Measurements from ENCODE around the gene UST.
"Not testable (repeated sequence)": the region's sequence is repeated elsewhere in the genome, so short reads cannot be mapped to it uniquely, and the experiment has no call there.

Gene UST

DNA sequence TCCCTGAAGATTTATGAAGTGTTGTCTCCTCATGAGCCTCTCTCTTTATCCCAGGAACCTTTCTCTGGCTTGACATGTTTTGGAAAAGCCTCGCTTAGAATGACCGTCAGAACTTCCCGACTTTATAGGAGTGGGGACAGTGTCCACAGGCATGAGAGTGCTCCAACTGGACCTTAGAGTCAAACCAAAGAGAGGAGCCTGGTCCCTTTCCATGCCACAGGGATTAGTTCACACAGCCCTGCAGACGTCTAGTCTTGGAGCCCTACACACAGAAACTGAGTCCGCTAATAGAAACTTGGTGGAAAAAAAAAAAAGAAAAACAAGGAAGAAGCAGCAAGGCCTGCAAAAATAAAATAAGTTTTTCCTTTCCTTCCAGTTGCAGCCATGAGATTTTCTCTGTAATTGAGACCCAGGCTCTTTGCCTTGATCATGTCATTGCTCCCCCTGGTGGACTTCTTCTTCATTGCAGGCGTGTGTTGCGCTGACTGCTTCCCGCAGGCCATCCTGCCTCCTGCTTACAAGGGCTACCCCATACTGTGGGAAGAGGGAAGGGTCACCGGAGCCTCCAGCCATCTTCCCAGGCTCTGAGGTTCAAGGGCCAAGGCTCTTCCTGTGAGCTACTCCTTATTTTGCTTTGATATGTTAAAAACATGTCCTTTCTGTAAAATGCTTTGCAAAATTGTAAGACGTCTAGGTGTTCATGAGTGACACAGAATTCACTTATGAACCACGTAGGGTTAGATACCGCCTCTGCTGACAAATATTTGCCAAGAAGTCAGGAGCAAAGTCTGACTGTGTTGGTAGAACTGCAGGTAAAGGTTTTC, 201.0 kb downstream of the UST start:
- peak overlapping the region; percentile 47; the same call in 1 of the 2 replicates for H3K27ac ChIP-seq (ENCODE audit: low read depth, low read length)
- H3K4me3 ChIP-seq (ENCODE audit: low read depth, low read length) = no peak overlapping the region

GRCh38 chr6:148951662-148952061, 204.8 kb downstream of the UST start:
- Histone ChIP-seq H3K9ac (ENCODE audit: low read length) (no peak overlapping the region), H3K36me3 (ENCODE audit: control insufficient read depth, insufficient read depth, low read length) (peaks cover 24% of the 10 kb centered on the region), H3K27me3 (ENCODE audit: control insufficient read depth, insufficient read depth, low read length) (no peaks in the 10 kb centered on the region), H3K27ac (ENCODE audit: low read depth, low read length) (no peak overlapping the region), H3K4me1 (ENCODE audit: control insufficient read depth, insufficient read depth, low read length) (peaks cover 21% of the 10 kb centered on the region), H3K9me3 (ENCODE audit: control insufficient read depth, insufficient read depth, low read depth, low read length) (peaks cover 9% of the 10 kb centered on the region; the same call in 1 of the 2 replicates), H3K4me3 (ENCODE audit: low read depth, low read length) (no peak overlapping the region)

More for the DNA sequence above, 201.0 kb downstream of the UST start:
- H3K9ac ChIP-seq (ENCODE audit: low read length) = no peak overlapping the region
- H3K27me3 ChIP-seq (ENCODE audit: control insufficient read depth, insufficient read depth, low read length) = no peaks in the 10 kb centered on the region
- H3K36me3 ChIP-seq (ENCODE audit: control insufficient read depth, insufficient read depth, low read length) = no peaks in the 10 kb centered on the region; the same call in 1 of the 2 replicates
- H3K9me3 ChIP-seq (ENCODE audit: control insufficient read depth, insufficient read depth, low read depth, low read length) = no peaks in the 10 kb centered on the region
- H3K4me1 ChIP-seq (ENCODE audit: control insufficient read depth, insufficient read depth, low read length) = peaks cover 21% of the 10 kb centered on the region

DNA sequence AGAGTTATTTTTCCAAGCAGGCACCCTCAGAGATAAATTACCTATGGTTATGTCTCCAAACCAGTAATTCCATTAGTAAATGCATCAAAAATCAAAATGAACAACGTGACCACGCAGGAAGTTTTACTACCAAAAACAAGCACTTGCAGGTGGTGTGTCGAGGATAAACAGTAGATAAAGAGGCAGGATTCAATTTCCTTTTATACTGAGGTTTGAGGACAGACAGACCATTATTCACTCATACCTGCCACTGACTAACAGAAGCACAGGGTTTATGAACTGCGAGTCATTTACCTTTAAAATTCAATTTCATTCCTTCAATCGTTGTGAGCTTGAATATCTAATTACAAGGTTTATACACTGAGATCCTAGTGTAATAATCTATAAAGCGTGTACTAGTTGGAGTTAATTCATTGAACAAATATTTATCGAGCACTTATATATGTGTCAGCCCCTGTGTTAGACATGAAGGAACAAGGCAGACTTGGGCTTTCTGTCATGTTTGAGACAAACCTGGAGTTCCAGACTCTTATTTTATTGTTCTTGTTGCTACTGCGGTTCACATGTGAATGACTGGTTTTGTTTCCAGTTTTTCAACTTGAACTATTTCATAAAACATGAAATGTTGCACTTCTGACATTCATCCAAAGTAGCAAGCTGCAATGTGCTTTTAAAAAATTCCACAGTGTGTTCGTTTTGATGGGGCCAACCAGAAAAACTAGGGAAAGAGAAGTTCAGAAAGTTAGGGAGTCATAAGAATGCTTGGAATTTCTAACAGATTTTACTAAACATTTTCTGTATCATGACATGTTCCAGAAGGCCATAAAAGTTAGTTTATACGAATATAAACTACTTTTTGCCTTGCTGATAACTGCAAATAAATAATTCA, 205.6 kb downstream of the UST start:
- Histone ChIP-seq H3K27me3 (ENCODE audit: control insufficient read depth, insufficient read depth, low read length) (no peaks in the 10 kb centered on the region), H3K27ac (ENCODE audit: low read depth, low read length) (no peak overlapping the region), H3K9me3 (ENCODE audit: control insufficient read depth, insufficient read depth, low read depth, low read length) (peaks cover 9% of the 10 kb centered on the region; the same call in 1 of the 2 replicates), H3K36me3 (ENCODE audit: control insufficient read depth, insufficient read depth, low read length) (peaks cover 27% of the 10 kb centered on the region), H3K4me1 (ENCODE audit: control insufficient read depth, insufficient read depth, low read length) (peaks cover 17% of the 10 kb centered on the region), H3K4me3 (ENCODE audit: low read depth, low read length) (no peak overlapping the region), H3K9ac (ENCODE audit: low read length) (no peak overlapping the region)

- no peak overlapping the region for H3K4me3 ChIP-seq (ENCODE audit: low read depth, low read length)
- peaks cover 9% of the 10 kb centered on the region; the same call in 1 of the 2 replicates for H3K9me3 ChIP-seq (ENCODE audit: control insufficient read depth, insufficient read depth, low read depth, low read length)
- H3K27ac ChIP-seq (ENCODE audit: low read depth, low read length) = no peak overlapping the region
- H3K9ac ChIP-seq (ENCODE audit: low read length) = no peak overlapping the region
- H3K4me1 ChIP-seq (ENCODE audit: control insufficient read depth, insufficient read depth, low read length) = peaks cover 22% of the 10 kb centered on the region
- H3K36me3 ChIP-seq (ENCODE audit: control insufficient read depth, insufficient read depth, low read length) = peaks cover 27% of the 10 kb centered on the region
- H3K27me3 ChIP-seq (ENCODE audit: control insufficient read depth, insufficient read depth, low read length) = no peaks in the 10 kb centered on the region
These were observed 207.6 kb downstream of the UST start for GRCh38 chr6:148954461-148954860.

DNA sequence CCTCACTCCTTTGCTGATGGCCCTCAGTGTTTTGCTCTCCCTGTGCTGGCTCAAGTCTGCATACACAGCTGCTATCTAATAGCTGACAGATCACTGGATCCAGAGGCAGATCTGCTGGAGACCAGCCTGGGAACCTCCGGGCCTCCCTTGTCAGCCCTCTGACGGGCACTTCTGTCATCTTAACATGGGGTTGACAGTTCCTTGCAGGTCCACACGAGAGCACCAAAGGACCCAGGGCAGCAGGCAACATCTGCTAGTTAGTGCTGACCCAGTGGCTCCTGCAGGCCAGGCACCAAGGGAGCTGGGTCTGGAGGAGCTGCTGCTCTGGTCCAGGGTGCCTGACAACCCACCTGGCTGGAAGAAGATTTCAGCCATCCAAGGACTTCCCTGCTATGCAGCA, 208.1 kb downstream of the UST start:
- Histone ChIP-seq H3K27me3 (ENCODE audit: control insufficient read depth, insufficient read depth, low read length) (no peaks in the 10 kb centered on the region), H3K9ac (ENCODE audit: low read length) (no peak overlapping the region), H3K9me3 (ENCODE audit: control insufficient read depth, insufficient read depth, low read depth, low read length) (peaks cover 9% of the 10 kb centered on the region; the same call in 1 of the 2 replicates), H3K4me1 (ENCODE audit: control insufficient read depth, insufficient read depth, low read length) (peaks cover 17% of the 10 kb centered on the region), H3K36me3 (ENCODE audit: control insufficient read depth, insufficient read depth, low read length) (peaks cover 27% of the 10 kb centered on the region), H3K4me3 (ENCODE audit: low read depth, low read length) (no peak overlapping the region), H3K27ac (ENCODE audit: low read depth, low read length) (no peak overlapping the region)

DNA sequence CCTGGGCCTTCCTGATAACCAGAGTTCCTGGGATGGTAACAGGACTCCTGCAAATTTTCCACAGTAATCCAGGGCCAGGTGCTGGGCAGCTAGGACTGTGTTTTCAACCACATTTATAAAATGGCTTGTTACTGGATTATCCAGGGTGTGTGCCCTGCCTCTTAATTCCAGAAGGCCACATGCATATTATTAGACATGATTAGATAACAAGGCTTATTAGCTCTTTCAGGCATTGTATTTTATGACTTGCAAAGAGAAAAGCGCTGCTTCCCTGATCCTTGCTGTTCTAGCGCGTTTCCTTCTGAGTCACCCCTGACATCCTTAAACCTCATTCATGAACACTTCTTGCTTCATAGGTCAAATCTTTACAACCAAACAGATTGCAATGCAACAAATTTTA, 208.6 kb downstream of the UST start:
- Histone ChIP-seq H3K4me3 (ENCODE audit: low read depth, low read length) (no peak overlapping the region), H3K4me1 (ENCODE audit: control insufficient read depth, insufficient read depth, low read length) (peaks cover 14% of the 10 kb centered on the region; the same call in 1 of the 2 replicates), H3K27me3 (ENCODE audit: control insufficient read depth, insufficient read depth, low read length) (no peaks in the 10 kb centered on the region), H3K27ac (ENCODE audit: low read depth, low read length) (no peak overlapping the region), H3K9ac (ENCODE audit: low read length) (no peak overlapping the region), H3K9me3 (ENCODE audit: control insufficient read depth, insufficient read depth, low read depth, low read length) (peaks cover 9% of the 10 kb centered on the region; the same call in 1 of the 2 replicates), H3K36me3 (ENCODE audit: control insufficient read depth, insufficient read depth, low read length) (peaks cover 27% of the 10 kb centered on the region)

GRCh38 chr6:148956163-148956562, 209.3 kb downstream of the UST start:
- H3K9me3 ChIP-seq (ENCODE audit: control insufficient read depth, insufficient read depth, low read depth, low read length); H3K4me3 ChIP-seq (ENCODE audit: low read depth, low read length); H3K27ac ChIP-seq (ENCODE audit: low read depth, low read length); H3K9ac ChIP-seq (ENCODE audit: low read length); H3K27me3 ChIP-seq (ENCODE audit: control insufficient read depth, insufficient read depth, low read length): not testable (repeated sequence)
- H3K4me1 ChIP-seq (ENCODE audit: control insufficient read depth, insufficient read depth, low read length) = peaks cover 19% of the 10 kb centered on the region; the same call in 1 of the 2 replicates
- peaks cover 27% of the 10 kb centered on the region for H3K36me3 ChIP-seq (ENCODE audit: control insufficient read depth, insufficient read depth, low read length)

DNA sequence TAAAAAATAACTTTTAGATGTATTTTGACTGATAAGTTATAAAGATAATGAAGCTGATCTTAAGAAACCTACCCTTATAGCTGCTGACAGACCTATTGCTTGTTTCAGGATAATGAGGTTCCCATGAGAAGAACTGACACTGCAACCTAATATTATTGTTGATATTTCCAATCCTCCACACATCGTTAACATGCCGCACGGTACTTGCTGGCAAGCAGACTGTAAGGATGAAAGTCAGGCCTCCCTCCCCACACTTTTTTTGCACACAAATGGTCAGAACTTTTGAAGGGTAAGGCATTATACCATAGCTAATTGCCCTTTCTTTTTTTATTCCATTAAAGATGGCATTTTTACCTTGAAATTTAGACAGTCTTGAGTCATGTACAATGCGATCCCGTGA, 210.9 kb downstream of the UST start:
- Histone ChIP-seq H3K4me3 (ENCODE audit: low read depth, low read length) (no peak overlapping the region), H3K27ac (ENCODE audit: low read depth, low read length) (no peak overlapping the region), H3K9me3 (ENCODE audit: control insufficient read depth, insufficient read depth, low read depth, low read length) (peaks cover 9% of the 10 kb centered on the region; the same call in 1 of the 2 replicates), H3K36me3 (ENCODE audit: control insufficient read depth, insufficient read depth, low read length) (peaks cover 27% of the 10 kb centered on the region), H3K27me3 (ENCODE audit: control insufficient read depth, insufficient read depth, low read length) (no peaks in the 10 kb centered on the region), H3K9ac (ENCODE audit: low read length) (no peak overlapping the region), H3K4me1 (ENCODE audit: control insufficient read depth, insufficient read depth, low read length) (peaks cover 20% of the 10 kb centered on the region; the same call in 1 of the 2 replicates)

DNA sequence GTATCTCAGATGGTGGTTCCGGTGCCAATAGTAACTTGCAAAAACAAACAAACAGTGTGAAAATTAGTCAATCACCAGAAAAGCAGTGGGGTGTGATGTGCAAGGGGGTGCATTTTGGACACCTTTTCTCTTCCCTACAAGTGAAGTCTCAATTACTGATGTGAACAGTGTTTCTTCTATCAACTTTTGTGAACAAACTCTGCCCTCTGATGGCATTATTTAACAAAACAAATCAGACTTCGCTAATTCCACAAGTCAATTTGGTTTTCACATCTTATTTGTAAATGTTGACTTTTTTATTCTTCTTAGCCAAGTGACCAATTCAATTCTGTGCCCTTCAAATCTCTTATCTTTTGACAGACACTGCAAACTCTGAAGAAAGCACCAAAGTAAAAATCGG, 212.2 kb downstream of the UST start:
- peaks cover 31% of the 10 kb centered on the region for H3K4me1 ChIP-seq (ENCODE audit: control insufficient read depth, insufficient read depth, low read length)
- H3K36me3 ChIP-seq (ENCODE audit: control insufficient read depth, insufficient read depth, low read length) = peaks cover 28% of the 10 kb centered on the region
- H3K9ac ChIP-seq (ENCODE audit: low read length) = no peak overlapping the region
- no peak overlapping the region for H3K27ac ChIP-seq (ENCODE audit: low read depth, low read length)
- no peak overlapping the region for H3K4me3 ChIP-seq (ENCODE audit: low read depth, low read length)
- H3K27me3 ChIP-seq (ENCODE audit: control insufficient read depth, insufficient read depth, low read length) = no peaks in the 10 kb centered on the region
- peaks cover 9% of the 10 kb centered on the region; the same call in 1 of the 2 replicates for H3K9me3 ChIP-seq (ENCODE audit: control insufficient read depth, insufficient read depth, low read depth, low read length)

- Histone ChIP-seq H3K27me3 (ENCODE audit: control insufficient read depth, insufficient read depth, low read length) (no peaks in the 10 kb centered on the region), H3K4me3 (ENCODE audit: low read depth, low read length) (no peak overlapping the region), H3K27ac (ENCODE audit: low read depth, low read length) (no peak overlapping the region), H3K36me3 (ENCODE audit: control insufficient read depth, insufficient read depth, low read length) (peaks cover 31% of the 10 kb centered on the region), H3K9ac (ENCODE audit: low read length) (no peak overlapping the region), H3K9me3 (ENCODE audit: control insufficient read depth, insufficient read depth, low read depth, low read length) (peaks cover 9% of the 10 kb centered on the region; the same call in 1 of the 2 replicates), H3K4me1 (ENCODE audit: control insufficient read depth, insufficient read depth, low read length) (peaks cover 36% of the 10 kb centered on the region)
These were observed 212.7 kb downstream of the UST start for GRCh38 chr6:148959501-148959900.
